ENCODE results near the gene MFN1.

DNA sequence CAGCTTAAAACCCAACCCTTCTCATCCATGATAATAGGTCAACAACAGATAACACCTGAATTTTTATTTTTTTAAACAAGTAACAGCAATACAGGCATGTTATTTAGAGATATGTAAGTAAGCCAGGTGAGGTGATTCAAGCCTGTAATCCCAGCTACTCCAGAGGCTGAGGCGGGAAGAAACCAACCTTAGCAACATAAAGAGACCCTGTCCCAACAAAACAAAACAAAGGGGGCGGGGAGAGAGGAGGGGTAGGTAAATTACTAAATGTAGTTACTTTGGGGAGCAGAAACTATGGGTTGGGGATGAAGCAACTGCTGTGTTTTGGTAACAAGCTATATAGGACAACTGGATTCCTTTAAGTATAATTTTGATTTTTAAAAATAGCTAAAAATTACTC, 56.8 kb downstream of the MFN1 start:
- TF ChIP-seq, protein P1, sequence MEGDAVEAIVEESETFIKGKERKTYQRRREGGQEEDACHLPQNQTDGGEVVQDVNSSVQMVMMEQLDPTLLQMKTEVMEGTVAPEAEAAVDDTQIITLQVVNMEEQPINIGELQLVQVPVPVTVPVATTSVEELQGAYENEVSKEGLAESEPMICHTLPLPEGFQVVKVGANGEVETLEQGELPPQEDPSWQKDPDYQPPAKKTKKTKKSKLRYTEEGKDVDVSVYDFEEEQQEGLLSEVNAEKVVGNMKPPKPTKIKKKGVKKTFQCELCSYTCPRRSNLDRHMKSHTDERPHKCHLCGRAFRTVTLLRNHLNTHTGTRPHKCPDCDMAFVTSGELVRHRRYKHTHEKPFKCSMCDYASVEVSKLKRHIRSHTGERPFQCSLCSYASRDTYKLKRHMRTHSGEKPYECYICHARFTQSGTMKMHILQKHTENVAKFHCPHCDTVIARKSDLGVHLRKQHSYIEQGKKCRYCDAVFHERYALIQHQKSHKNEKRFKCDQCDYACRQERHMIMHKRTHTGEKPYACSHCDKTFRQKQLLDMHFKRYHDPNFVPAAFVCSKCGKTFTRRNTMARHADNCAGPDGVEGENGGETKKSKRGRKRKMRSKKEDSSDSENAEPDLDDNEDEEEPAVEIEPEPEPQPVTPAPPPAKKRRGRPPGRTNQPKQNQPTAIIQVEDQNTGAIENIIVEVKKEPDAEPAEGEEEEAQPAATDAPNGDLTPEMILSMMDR (IDR thresholded peaks at IDR 0.05) = no peak
- TF ChIP-seq POLR2A (IDR thresholded peaks at IDR 0.05) = no peak
